Cardiac muscle cell (in vitro differentiated cells and primary cell): ENCODE results near the gene ZNRF3. TPM values are rescaled to one million over a fixed set of nuclear protein-coding genes. Genes with fewer than 3 reads are reported as not detected.
A peak's percentile ranks its signal among the peaks of the same experiment; 100 is the strongest.

Experiments used
- DNase-seq, 2 donors: peaks; one replicate each; pipeline versions ENCODE4 v3.0.0 to v3.0.0-alpha.2; 2010 to 2017; ENCODE audit warnings: low read depth in 1 of 2, low spot score in 1 of 2
- H3K27ac ChIP-seq: fragments of 200-600 bp; sonication (generic); 2 replicates; pipeline ENCODE4 v1.5.1; 2016
- H3K27me3 ChIP-seq: fragments of 200-600 bp; sonication (generic); 2 replicates; pipeline ENCODE4 v1.6.0; 2016; ENCODE audit warnings: control low read depth
- H3K36me3 ChIP-seq: fragments of 200-600 bp; sonication (generic); 2 replicates; pipeline ENCODE4 v1.5.1; 2016; ENCODE audit warnings: control low read depth
- H3K4me1 ChIP-seq: fragments of 200-600 bp; sonication (generic); 2 replicates; pipeline ENCODE4 v1.8.1; 2017; ENCODE audit warnings: low read depth, mild to moderate bottlenecking, mixed run types
- H3K4me3 ChIP-seq: fragments of 200-600 bp; sonication (generic); 2 replicates; pipeline ENCODE4 v1.5.1; 2016; ENCODE audit warnings: mild to moderate bottlenecking
- H3K9me3 ChIP-seq: fragments of 200-600 bp; sonication (generic); 2 replicates; pipeline ENCODE4 v1.5.1; 2017; ENCODE audit warnings: low read depth, mild to moderate bottlenecking, control low read depth
- polyA plus RNA-seq: library from polyadenylated mRNA; unstranded; fragments of >200 nt; fragmentation: Nextera tagmentation; extraction: Ambion mirVana; gene quantifications from 2 replicates; pipeline ENCODE4 v1.2.1, GENCODE V29; 2016
- total RNA-seq: library from RNA; depleted of rRNA; stranded (reverse); fragments of >200 nt; gene quantifications from 2 replicates; pipeline ENCODE4 v1.2.3, GENCODE V29; 2016
- TF ChIP-seq, protein P1 (sequence below): IDR thresholded peaks from 2 replicates; pipeline ENCODE4 v1.5.1; 2012; ENCODE audit warnings: low read depth, mild to moderate bottlenecking, low read length

The ZNRF3 gene
- total and polyA plus RNA-seq, 2 experiments from 2014 or later: 23.8 to 40.4 TPM

DNA sequence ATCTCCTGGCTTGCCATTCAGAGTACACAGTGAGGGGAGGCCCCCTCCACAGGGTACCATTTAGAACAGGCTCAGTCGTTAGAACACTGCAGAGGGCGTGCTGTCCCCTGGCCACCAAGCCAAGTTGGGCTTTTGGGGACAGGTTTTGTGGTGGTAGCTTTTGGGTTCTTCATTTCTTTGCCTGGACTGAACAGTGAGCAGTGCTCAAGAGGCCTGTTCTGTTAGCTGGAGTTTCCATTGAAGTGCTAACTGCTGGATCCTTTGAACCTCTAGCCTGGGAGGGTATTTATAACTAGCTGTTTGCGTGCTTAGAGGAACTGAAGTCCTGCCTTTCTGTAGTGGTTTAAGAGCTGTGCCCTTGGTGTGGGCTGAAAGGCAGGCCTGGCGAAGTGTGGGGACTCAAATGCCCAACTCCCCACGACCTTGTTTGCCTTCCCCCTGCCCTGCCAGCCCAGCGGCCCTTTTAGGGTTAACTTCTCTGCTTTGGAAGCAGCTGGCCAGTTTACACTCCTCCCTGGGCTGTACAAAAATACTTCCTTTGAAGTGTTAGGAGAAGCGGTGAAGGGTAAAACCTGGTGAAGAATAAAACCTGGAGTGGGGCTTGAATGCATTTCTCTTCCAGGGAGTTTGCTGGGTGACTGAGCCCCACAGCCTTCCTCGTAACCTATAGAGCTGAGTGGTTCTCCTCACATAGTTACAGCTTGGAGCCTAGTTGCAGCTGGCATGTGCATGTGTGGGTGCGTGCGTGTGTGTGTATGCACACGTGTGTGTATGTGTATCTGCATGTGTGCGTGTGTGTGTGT, 34.6 kb downstream of the ZNRF3 start:
- Histone ChIP-seq H3K36me3 (no peaks in the 10 kb centered on the region), H3K27ac (peak overlapping the region; percentile 97), H3K27me3 (no peaks in the 10 kb centered on the region), H3K9me3 (no peaks in the 10 kb centered on the region), H3K4me3 (peak overlapping the region; percentile 6), H3K4me1 (peaks cover 74% of the 10 kb centered on the region)
- TF ChIP-seq, protein P1, sequence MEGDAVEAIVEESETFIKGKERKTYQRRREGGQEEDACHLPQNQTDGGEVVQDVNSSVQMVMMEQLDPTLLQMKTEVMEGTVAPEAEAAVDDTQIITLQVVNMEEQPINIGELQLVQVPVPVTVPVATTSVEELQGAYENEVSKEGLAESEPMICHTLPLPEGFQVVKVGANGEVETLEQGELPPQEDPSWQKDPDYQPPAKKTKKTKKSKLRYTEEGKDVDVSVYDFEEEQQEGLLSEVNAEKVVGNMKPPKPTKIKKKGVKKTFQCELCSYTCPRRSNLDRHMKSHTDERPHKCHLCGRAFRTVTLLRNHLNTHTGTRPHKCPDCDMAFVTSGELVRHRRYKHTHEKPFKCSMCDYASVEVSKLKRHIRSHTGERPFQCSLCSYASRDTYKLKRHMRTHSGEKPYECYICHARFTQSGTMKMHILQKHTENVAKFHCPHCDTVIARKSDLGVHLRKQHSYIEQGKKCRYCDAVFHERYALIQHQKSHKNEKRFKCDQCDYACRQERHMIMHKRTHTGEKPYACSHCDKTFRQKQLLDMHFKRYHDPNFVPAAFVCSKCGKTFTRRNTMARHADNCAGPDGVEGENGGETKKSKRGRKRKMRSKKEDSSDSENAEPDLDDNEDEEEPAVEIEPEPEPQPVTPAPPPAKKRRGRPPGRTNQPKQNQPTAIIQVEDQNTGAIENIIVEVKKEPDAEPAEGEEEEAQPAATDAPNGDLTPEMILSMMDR: no peak
- DNase-seq: peak; percentile 50 to 86

DNA sequence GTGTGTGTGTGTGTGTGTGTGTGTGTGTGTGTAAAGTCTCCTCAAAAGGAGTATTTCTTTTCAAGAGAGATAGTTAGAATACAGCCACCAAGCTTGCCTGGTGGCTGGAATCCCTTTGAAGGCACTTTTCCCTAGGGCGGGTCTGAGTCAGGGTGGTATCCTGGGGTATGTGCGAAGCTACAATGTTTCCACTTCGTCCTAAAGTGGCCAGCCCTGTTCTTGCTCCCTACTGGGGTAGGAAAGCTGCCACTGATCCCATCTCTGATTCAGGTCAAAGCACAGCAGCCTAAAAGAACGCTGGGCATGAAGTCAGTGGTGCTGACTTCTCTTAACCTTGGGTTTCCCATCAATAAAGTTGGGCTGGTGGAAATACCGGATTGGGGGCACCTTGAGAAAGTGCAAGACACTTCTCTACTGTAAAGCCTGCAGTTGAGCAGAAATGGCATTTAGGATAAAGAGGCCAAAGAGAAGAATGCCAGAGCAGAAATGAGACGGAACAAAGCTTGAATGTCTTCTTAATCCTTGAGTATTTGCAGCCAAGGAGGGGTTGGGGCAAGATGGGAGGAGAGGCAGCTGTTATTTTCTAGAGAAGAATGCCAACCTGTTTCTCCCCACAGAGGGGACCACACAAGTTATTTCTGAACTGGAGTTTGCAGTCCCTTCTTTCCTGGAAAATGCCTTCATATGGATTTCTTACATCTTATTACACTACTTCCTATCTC, 35.3 kb downstream of the ZNRF3 start:
- H3K27ac ChIP-seq: peak overlapping the region; percentile 97
- peak in 1 of 2 donors; percentile 45 for DNase-seq
- no peaks in the 10 kb centered on the region for H3K9me3 ChIP-seq
- H3K4me1 ChIP-seq: peaks cover 79% of the 10 kb centered on the region
- no peak overlapping the region for H3K4me3 ChIP-seq
- TF ChIP-seq, protein P1: no peak
- no peaks in the 10 kb centered on the region for H3K27me3 ChIP-seq
- H3K36me3 ChIP-seq: no peaks in the 10 kb centered on the region

DNA sequence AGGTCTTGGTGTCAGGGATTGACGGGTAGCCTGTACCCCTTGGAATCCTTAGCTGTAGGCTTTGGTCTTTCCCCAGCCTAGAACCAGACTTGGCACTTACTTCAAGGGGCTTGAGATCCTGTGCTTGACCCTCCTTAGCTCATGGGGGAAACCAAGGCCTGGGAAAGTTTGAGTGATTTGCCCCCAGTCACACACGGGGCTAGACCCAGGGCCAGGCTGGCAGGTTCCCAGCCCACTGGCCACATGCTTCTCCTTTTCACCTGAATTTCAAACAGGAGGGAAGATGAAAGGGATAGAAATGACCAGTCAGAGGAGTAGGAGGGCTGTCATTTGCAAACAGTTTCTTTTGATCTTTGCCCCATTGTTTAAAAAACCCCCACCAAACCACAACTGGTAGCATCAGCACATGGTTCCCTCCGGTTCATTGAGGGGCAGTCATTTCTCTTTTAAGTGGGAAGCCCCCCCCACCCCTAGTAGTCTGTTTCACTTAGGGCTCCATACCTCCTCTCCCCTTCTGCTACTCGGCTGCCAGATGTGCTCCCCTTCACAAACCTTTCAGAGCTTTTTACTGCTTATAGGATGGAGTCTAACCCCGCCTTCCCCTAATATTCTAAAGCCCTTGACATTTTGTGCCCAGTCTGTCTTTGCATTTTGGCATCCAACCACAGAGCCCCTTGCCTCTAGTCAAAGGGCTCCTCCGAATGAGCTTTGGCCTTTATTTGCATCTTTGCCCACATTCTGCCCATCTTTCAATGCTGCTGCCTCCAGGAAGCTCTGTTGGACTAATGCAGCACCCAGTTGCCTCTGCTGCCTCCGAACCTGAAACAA, 37.6 kb downstream of the ZNRF3 start:
- Histone ChIP-seq H3K36me3 (no peaks in the 10 kb centered on the region), H3K4me1 (peaks cover 74% of the 10 kb centered on the region), H3K9me3 (no peaks in the 10 kb centered on the region), H3K4me3 (no peak overlapping the region), H3K27me3 (no peaks in the 10 kb centered on the region), H3K27ac (peak overlapping the region; percentile 97)
- no peak for DNase-seq
- TF ChIP-seq, protein P1: no peak

DNA sequence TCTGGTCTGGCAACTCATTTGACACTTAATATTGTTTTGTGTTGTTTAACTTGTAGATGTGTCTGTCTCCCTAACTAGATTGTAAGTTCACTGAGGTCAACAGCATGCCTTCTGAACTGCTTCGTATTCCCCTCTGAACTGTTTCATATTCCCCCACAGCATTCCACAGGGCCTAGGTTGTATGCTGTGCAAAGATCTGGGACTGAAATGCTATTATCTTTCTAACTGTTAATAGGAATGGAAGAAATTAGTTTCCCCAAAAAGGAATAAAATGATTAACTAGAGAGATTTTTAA, 38.2 kb downstream of the ZNRF3 start:
- Histone ChIP-seq H3K4me3 (no peak overlapping the region), H3K36me3 (no peaks in the 10 kb centered on the region), H3K27ac (peak overlapping the region; percentile 25), H3K27me3 (no peaks in the 10 kb centered on the region), H3K4me1 (peaks cover 68% of the 10 kb centered on the region), H3K9me3 (no peaks in the 10 kb centered on the region)
- DNase-seq: no peak
- TF ChIP-seq, protein P1: no peak

DNA sequence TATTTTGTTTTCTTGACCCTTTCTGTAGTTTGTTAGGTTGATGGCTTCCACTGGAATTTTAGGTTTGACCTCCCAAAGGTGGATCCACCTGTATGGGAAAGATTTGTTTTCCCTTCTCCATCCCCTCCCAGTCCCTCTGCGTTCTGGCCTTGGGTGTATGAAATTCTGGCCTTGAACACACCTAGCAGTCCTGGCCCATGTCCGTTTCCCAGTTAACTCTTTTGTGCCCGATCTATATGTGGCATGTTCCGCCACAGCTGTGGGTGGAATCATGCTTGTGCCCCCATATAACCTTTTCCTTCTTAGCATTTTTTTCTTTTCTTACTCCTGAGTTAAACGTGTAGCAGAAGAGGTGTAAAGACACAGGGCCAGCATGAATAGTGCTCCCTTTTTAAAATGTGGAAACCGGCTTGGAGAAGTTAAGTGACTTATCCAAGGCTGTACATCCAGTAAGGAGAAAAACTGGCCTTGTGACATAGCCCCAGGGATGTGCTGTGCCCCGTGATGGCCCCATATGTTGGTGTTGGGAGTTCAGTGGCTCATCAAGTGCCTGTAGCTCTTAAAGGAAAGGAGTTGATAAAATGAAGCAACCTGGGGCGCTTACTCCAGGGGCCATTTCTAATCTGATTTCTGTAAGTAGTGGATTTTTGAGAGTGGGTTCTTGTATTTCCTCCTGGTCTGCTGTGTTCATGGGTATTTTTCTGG, 39.3 kb downstream of the ZNRF3 start:
- no peak for DNase-seq
- TF ChIP-seq, protein P1: no peak
- H3K9me3 ChIP-seq: no peaks in the 10 kb centered on the region
- no peak overlapping the region for H3K4me3 ChIP-seq
- H3K27ac ChIP-seq: no peak overlapping the region
- no peaks in the 10 kb centered on the region for H3K27me3 ChIP-seq
- H3K4me1 ChIP-seq: peaks cover 57% of the 10 kb centered on the region
- H3K36me3 ChIP-seq: no peaks in the 10 kb centered on the region
